Activated naive CD8-positive, alpha-beta T cell treated with anti-CD3 and anti-CD28 coated beads, Interleukin-2, amount 50 U/mL, for 24 hours (primary cell): ENCODE data around the gene PLEKHO2.
"Not testable (repeated sequence)": the region's sequence is repeated elsewhere in the genome, so short reads cannot be mapped to it uniquely, and the experiment has no call there.

Experiments used
- ATAC-seq: fragments of 150-1000 bp; cut with Tn5 transposase; one replicate; pipeline ENCODE4 v1.10.0; 2021
- DNase-seq: peaks from one replicate; pipeline ENCODE4 v3.0.0; 2021
- H3K27ac Mint-ChIP-seq: one replicate; pipeline ENCODE4 v1.8.0; 2021; ENCODE audit warnings: mild to moderate bottlenecking, mixed read lengths
- H3K27me3 Mint-ChIP-seq: one replicate; pipeline ENCODE4 v1.8.0; 2021; ENCODE audit warnings: mixed read lengths
- H3K36me3 Mint-ChIP-seq: one replicate; pipeline ENCODE4 v1.8.0; 2021; ENCODE audit warnings: low read depth, mixed read lengths
- H3K4me1 Mint-ChIP-seq: one replicate; pipeline ENCODE4 v1.8.0; 2021; ENCODE audit warnings: mixed read lengths
- H3K4me3 Mint-ChIP-seq: one replicate; pipeline ENCODE4 v1.8.0; 2021; ENCODE audit warnings: mild to moderate bottlenecking, moderate library complexity, mixed read lengths
- H3K9me3 Mint-ChIP-seq: one replicate; pipeline ENCODE4 v1.8.0; 2021; ENCODE audit warnings: mixed read lengths

PLEKHO2 gene

GRCh38 chr15:64810497-64811326 is 31.0 kb upstream of the PLEKHO2 start:
- Mint-ChIP-seq H3K27me3 (no peaks in the 10 kb centered on the region), H3K4me3 (no peak overlapping the region), H3K9me3 (no peaks in the 10 kb centered on the region), H3K4me1 (peaks cover 1% of the 10 kb centered on the region), H3K27ac (no peak overlapping the region), H3K36me3 (no peaks in the 10 kb centered on the region)
- no peak for ATAC-seq
- DNase-seq, result no peak

- DNase-seq, result no peak
- Mint-ChIP-seq H3K27me3 (no peaks in the 10 kb centered on the region), H3K4me3 (no peak overlapping the region), H3K36me3 (no peaks in the 10 kb centered on the region), H3K9me3 (no peaks in the 10 kb centered on the region), H3K4me1 (peaks cover 1% of the 10 kb centered on the region), H3K27ac (no peak overlapping the region)
- ATAC-seq, result no peak
Observed at GRCh38 chr15:64813075-64813474, 28.6 kb upstream of the PLEKHO2 start.

- not testable (repeated sequence) for H3K27me3 Mint-ChIP-seq, DNase-seq, H3K27ac Mint-ChIP-seq, ATAC-seq, H3K9me3 Mint-ChIP-seq, H3K4me1 Mint-ChIP-seq, H3K36me3 Mint-ChIP-seq, H3K4me3 Mint-ChIP-seq
Observed at GRCh38 chr15:64814283-64814682, 27.4 kb upstream of the PLEKHO2 start.

GRCh38 chr15:64814965-64815364 is 26.8 kb upstream of the PLEKHO2 start:
- H3K4me1 Mint-ChIP-seq, H3K27me3 Mint-ChIP-seq, H3K27ac Mint-ChIP-seq, ATAC-seq, H3K9me3 Mint-ChIP-seq, H3K4me3 Mint-ChIP-seq, DNase-seq, H3K36me3 Mint-ChIP-seq: not testable (repeated sequence)

- H3K27me3 Mint-ChIP-seq, result no peaks in the 10 kb centered on the region
- H3K4me1 Mint-ChIP-seq, result no peaks in the 10 kb centered on the region
- no peak overlapping the region for H3K27ac Mint-ChIP-seq
- H3K36me3 Mint-ChIP-seq, result peaks cover 5% of the 10 kb centered on the region
- DNase-seq (no peak), ATAC-seq (no peak)
- H3K4me3 Mint-ChIP-seq, result no peak overlapping the region
- H3K9me3 Mint-ChIP-seq, result no peaks in the 10 kb centered on the region
Observed at GRCh38 chr15:64816452-64816851, 25.3 kb upstream of the PLEKHO2 start.

GRCh38 chr15:64824929-64825430 is 16.7 kb upstream of the PLEKHO2 start:
- peak; percentile 5 for ATAC-seq
- peaks cover 28% of the 10 kb centered on the region for H3K4me1 Mint-ChIP-seq

GRCh38 chr15:64825431-64826294 is 16.1 kb upstream of the PLEKHO2 start, which contains the start of gene PIF1:
Gene PIF1 (minus strand): TSS chr15:64825647. CDS start chr15:64824335, 1,312 bp downstream.
- Mint-ChIP-seq H3K36me3 (peaks cover 14% of the 10 kb centered on the region), H3K27ac (peak within 1 kb of the TSS; percentile 88), H3K9me3 (no peaks in the 10 kb centered on the region), H3K4me1 (peaks cover 28% of the 10 kb centered on the region), H3K4me3 (peak within 1 kb of the TSS; percentile 90), H3K27me3 (peaks cover 14% of the 10 kb centered on the region)
- ATAC-seq (peak; percentile 93), DNase-seq (peak; percentile 85)

More at GRCh38 chr15:64824929-64825430, 16.7 kb upstream of the PLEKHO2 start:
- Mint-ChIP-seq H3K4me3 (peak overlapping the region; percentile 90), H3K27ac (peak overlapping the region; percentile 88), H3K27me3 (peaks cover 14% of the 10 kb centered on the region), H3K9me3 (no peaks in the 10 kb centered on the region), H3K36me3 (peaks cover 15% of the 10 kb centered on the region)
- DNase-seq, result no peak

- H3K36me3 Mint-ChIP-seq, result peaks cover 2% of the 10 kb centered on the region
- peaks cover 17% of the 10 kb centered on the region for H3K4me1 Mint-ChIP-seq
- H3K4me3 Mint-ChIP-seq, result no peak overlapping the region
- no peaks in the 10 kb centered on the region for H3K9me3 Mint-ChIP-seq
- DNase-seq (no peak), ATAC-seq (no peak)
- peaks cover 7% of the 10 kb centered on the region for H3K27me3 Mint-ChIP-seq
- H3K27ac Mint-ChIP-seq, result no peak overlapping the region
Observed at GRCh38 chr15:64828985-64829384, 12.7 kb upstream of the PLEKHO2 start.

- DNase-seq, result no peak
- Mint-ChIP-seq H3K4me1 (peaks cover 32% of the 10 kb centered on the region), H3K9me3 (no peaks in the 10 kb centered on the region), H3K27me3 (no peaks in the 10 kb centered on the region), H3K4me3 (no peak overlapping the region), H3K27ac (no peak overlapping the region), H3K36me3 (no peaks in the 10 kb centered on the region)
- ATAC-seq, result no peak
Observed at GRCh38 chr15:64833690-64834089, 8.0 kb upstream of the PLEKHO2 start.

- Mint-ChIP-seq H3K27me3 (no peaks in the 10 kb centered on the region), H3K36me3 (no peaks in the 10 kb centered on the region), H3K27ac (peak overlapping the region; percentile 63), H3K4me3 (peak overlapping the region; percentile 22), H3K4me1 (peaks cover 37% of the 10 kb centered on the region), H3K9me3 (no peaks in the 10 kb centered on the region)
- no peak for ATAC-seq
- DNase-seq, result no peak
Observed at GRCh38 chr15:64836023-64836536, 5.6 kb upstream of the PLEKHO2 start.

- no peaks in the 10 kb centered on the region for H3K36me3 Mint-ChIP-seq
- H3K4me3 Mint-ChIP-seq, result peak overlapping the region; percentile 15
- no peaks in the 10 kb centered on the region for H3K27me3 Mint-ChIP-seq
- H3K9me3 Mint-ChIP-seq, result no peaks in the 10 kb centered on the region
- peaks cover 42% of the 10 kb centered on the region for H3K4me1 Mint-ChIP-seq
- ATAC-seq, result no peak
- DNase-seq, result peak; percentile 24
- no peak overlapping the region for H3K27ac Mint-ChIP-seq
Observed at GRCh38 chr15:64837502-64837901, 4.2 kb upstream of the PLEKHO2 start.

GRCh38 chr15:64841060-64841343 is 713 bp upstream of the PLEKHO2 start:
- Mint-ChIP-seq H3K4me1 (peaks cover 67% of the 10 kb centered on the region), H3K36me3 (no peaks in the 10 kb centered on the region)
- no peak for ATAC-seq

GRCh38 chr15:64842096-64842939 is 603 bp downstream of the PLEKHO2 start:
- peak overlapping the region; percentile 71 for H3K27ac Mint-ChIP-seq
- H3K4me1 Mint-ChIP-seq, result peaks cover 61% of the 10 kb centered on the region
- no peaks in the 10 kb centered on the region for H3K9me3 Mint-ChIP-seq
- no peaks in the 10 kb centered on the region for H3K36me3 Mint-ChIP-seq
- ATAC-seq, result no peak
- H3K27me3 Mint-ChIP-seq, result no peaks in the 10 kb centered on the region
- DNase-seq, result peak; percentile 31
- H3K4me3 Mint-ChIP-seq, result peak overlapping the region; percentile 90

More at GRCh38 chr15:64841060-64841343, 713 bp upstream of the PLEKHO2 start:
- Mint-ChIP-seq H3K27me3 (no peaks in the 10 kb centered on the region), H3K27ac (no peak overlapping the region), H3K9me3 (no peaks in the 10 kb centered on the region), H3K4me3 (peak overlapping the region; percentile 90)
- no peak for DNase-seq
